GM21737 (cell line): Measurements from ENCODE around the gene KCTD11.
"Not testable (repeated sequence)": the region's sequence is repeated elsewhere in the genome, so short reads cannot be mapped to it uniquely, and the experiment has no call there.

ENCODE experiments used
- ATAC-seq: cut with Tn5 transposase; IDR thresholded peaks from one replicate; pipeline ENCODE4 v1.9.1; 2021; ENCODE audit warnings: mild to moderate bottlenecking, moderate library complexity; ENCODE audit not compliant: unreplicated experiment

Gene KCTD11

GRCh38 chr17:7341842-7342241, 10.1 kb upstream of the KCTD11 start:
- ATAC-seq: no peak

GRCh38 chr17:7343250-7343649, 8.7 kb upstream of the KCTD11 start:
- ATAC-seq: no peak

- no peak for ATAC-seq
Measured at GRCh38 chr17:7346761-7347614, 5.0 kb upstream of the KCTD11 start.

- ATAC-seq: no peak
Measured at GRCh38 chr17:7347630-7348477, 4.1 kb upstream of the KCTD11 start.

- no peak for ATAC-seq
Measured at GRCh38 chr17:7348478-7349242, 3.3 kb upstream of the KCTD11 start.

GRCh38 chr17:7352503-7352889, 534 bp downstream of the KCTD11 start:
- no peak for ATAC-seq

GRCh38 chr17:7352910-7353635, 1.1 kb downstream of the KCTD11 start:
- ATAC-seq: no peak

GRCh38 chr17:7354262-7354843, 2.4 kb downstream of the KCTD11 start:
- no peak for ATAC-seq

- ATAC-seq: no peak
Measured at GRCh38 chr17:7355053-7355452, 3.1 kb downstream of the KCTD11 start, which contains the start of gene TMEM95. Gene TMEM95, plus strand, starts transcription at chr17:7355156. Its CDS starts 49 bp downstream, at chr17:7355205.

- ATAC-seq: no peak
Measured at GRCh38 chr17:7355573-7355972, 3.6 kb downstream of the KCTD11 start.

- no peak for ATAC-seq
Measured at GRCh38 chr17:7356072-7356549, 4.1 kb downstream of the KCTD11 start.

- no peak for ATAC-seq
Measured at GRCh38 chr17:7356756-7357155, 4.8 kb downstream of the KCTD11 start.

GRCh38 chr17:7357381-7357780, 5.4 kb downstream of the KCTD11 start:
- ATAC-seq: no peak

GRCh38 chr17:7361906-7362305, 9.9 kb downstream of the KCTD11 start:
- ATAC-seq: no peak

GRCh38 chr17:7363311-7363710, 11.3 kb downstream of the KCTD11 start:
- no peak for ATAC-seq

- not testable (repeated sequence) for ATAC-seq
Measured at GRCh38 chr17:7365963-7366362, 14.0 kb downstream of the KCTD11 start.

- ATAC-seq: no peak
Measured at GRCh38 chr17:7367083-7367482, 15.1 kb downstream of the KCTD11 start.

- ATAC-seq: no peak
Measured at GRCh38 chr17:7367918-7368598, 16.1 kb downstream of the KCTD11 start.

GRCh38 chr17:7368599-7368994, 16.6 kb downstream of the KCTD11 start:
- not testable (repeated sequence) for ATAC-seq
